HCT116 (cell line): ENCODE results near the gene AZGP1. TPM values are rescaled to one million over a fixed set of nuclear protein-coding genes. Genes with fewer than 3 reads are reported as not detected.
"Not testable (repeated sequence)": the region's sequence is repeated elsewhere in the genome, so short reads cannot be mapped to it uniquely, and the experiment has no call there.

Experiments used
- ATAC-seq: fragments of 200-7000 bp; cut with Tn5 transposase; 2 replicates; pipeline ENCODE4 v1.9.1; 2020; ENCODE audit warnings: mild to moderate bottlenecking, moderate library complexity
- BruUV-seq: library from RNA; stranded (reverse); fragments of 400-500 nt; replicated peaks from 2 replicates; lab custom pipeline; 2021; lab: Mats Ljungman, UMichigan
- CTCF ChIA-PET: fragments of 300-600 bp; sonication (Branson Sonifier 250); formaldehyde crosslinking; loops from one replicate; lab custom pipeline; 2021; ENCODE audit warnings: antibody characterized with exemption; lab: Charles Lee
- POLR2A ChIA-PET: fragments of 300-600, 350-600 bp; sonication (Branson Sonifier 250); formaldehyde crosslinking; loops from one replicate; lab custom pipeline; 2021; ENCODE audit warnings: antibody characterized with exemption; lab: Charles Lee
- RAD21 ChIA-PET, 2 experiments: fragments of 300-600 bp; sonication (Branson Sonifier 250); formaldehyde crosslinking; loops; one replicate each; lab custom pipeline; 2023; ENCODE audit warnings: low total read pairs in 2 of 2; ENCODE audit not compliant: uncharacterized antibody in 2 of 2, unreplicated experiment in 2 of 2, low non-redundant PET in 1 of 2; lab: Charles Lee
- DNase-seq: peaks from one replicate; pipeline ENCODE4 v3.0.0-alpha.2; 2010; ENCODE audit warnings: low read depth, low spot score
- H2AFZ ChIP-seq: fragments of 200-600 bp; shearing (Covaris generic), sonication (generic); 2 replicates; pipeline ENCODE4 v1.6.1; 2017; ENCODE audit warnings: low read depth, mixed run types, mixed read lengths, antibody characterized with exemption, low read length; ENCODE audit not compliant: poor library complexity, severe bottlenecking
- H3K27ac ChIP-seq: 2 replicates; pipeline ENCODE4 v1.5.1; 2012; ENCODE audit warnings: low read depth, low read length
- H3K27me3 ChIP-seq: fragments of 200-600 bp; sonication (generic); 2 replicates; pipeline ENCODE4 v1.6.1; 2016; ENCODE audit warnings: mixed run types, low read length, mixed read lengths; ENCODE audit not compliant: insufficient read depth
- H3K36me3 ChIP-seq, 2 experiments: fragments of 200-500 bp in 1 of 2; fragments of 200-600 bp in 1 of 2; sonication (Bioruptor generic) in 1 of 2; sonication (generic) in 1 of 2; 2 replicates each; pipeline versions ENCODE4 v1.5.1 to v1.6.1; 2014 to 2016; ENCODE audit warnings: low read length in 2 of 2, inconsistent platforms in 1 of 2, mixed read lengths in 1 of 2, mixed run types in 1 of 2; ENCODE audit not compliant: insufficient read depth in 2 of 2, control insufficient read depth in 1 of 2
- H3K4me1 ChIP-seq, 2 experiments: fragments of 200-600 bp in 1 of 2; sonication (generic) in 1 of 2; 2 replicates each; pipeline versions ENCODE4 v1.5.1 to v1.6.1; 2012 to 2017; ENCODE audit warnings: low read length in 2 of 2, inconsistent platforms in 1 of 2, mild to moderate bottlenecking in 1 of 2, mixed read lengths in 1 of 2, mixed run types in 1 of 2, moderate library complexity in 1 of 2; ENCODE audit not compliant: insufficient read depth in 2 of 2, control insufficient read depth in 1 of 2
- H3K4me2 ChIP-seq: fragments of 200-600 bp; sonication (generic); 2 replicates; pipeline ENCODE4 v1.6.1; 2017; ENCODE audit warnings: mixed run types, low read length, mixed read lengths
- H3K4me3 ChIP-seq, 2 experiments: fragments of 200-600 bp in 1 of 2; sonication (generic) in 1 of 2; replicated peaks in 1 of 2; 2 replicates each; pipeline ENCODE4 v1.5.1; 2011 to 2016; ENCODE audit warnings: low read length in 2 of 2, control low read depth in 1 of 2, low read depth in 1 of 2, mild to moderate bottlenecking in 1 of 2, mixed read lengths in 1 of 2, mixed run types in 1 of 2
- H3K79me2 ChIP-seq: fragments of 200-600 bp; sonication (generic); 2 replicates; pipeline ENCODE4 v1.6.1; 2017; ENCODE audit warnings: mild to moderate bottlenecking, mixed run types, low read length, moderate library complexity, mixed read lengths; ENCODE audit not compliant: insufficient read depth
- H3K9ac ChIP-seq: fragments of 200-600 bp; sonication (generic); 2 replicates; pipeline ENCODE4 v1.6.1; 2016; ENCODE audit warnings: low read length, mixed read lengths
- H3K9me2 ChIP-seq: fragments of 200-600 bp; sonication (generic), shearing (Covaris generic); 2 replicates; pipeline ENCODE4 v1.6.1; 2017; ENCODE audit warnings: mixed run types, mild to moderate bottlenecking, moderate library complexity; ENCODE audit not compliant: insufficient read depth
- H3K9me3 ChIP-seq, 2 experiments: fragments of 200-500 bp in 1 of 2; fragments of 200-600 bp in 1 of 2; sonication (Bioruptor generic) in 1 of 2; sonication (generic) in 1 of 2; 2 replicates each; pipeline ENCODE4 v1.6.1; 2014 to 2017; ENCODE audit warnings: low read length in 2 of 2, mixed read lengths in 2 of 2, inconsistent platforms in 1 of 2, low read depth in 1 of 2, mild to moderate bottlenecking in 1 of 2, mixed run types in 1 of 2, moderate library complexity in 1 of 2; ENCODE audit not compliant: control insufficient read depth in 1 of 2, insufficient read depth in 1 of 2
- H4K20me1 ChIP-seq: fragments of 200-600 bp; sonication (generic), shearing (Covaris generic); 2 replicates; pipeline ENCODE4 v1.6.1; 2017; ENCODE audit warnings: mixed run types, mild to moderate bottlenecking, moderate library complexity; ENCODE audit not compliant: insufficient read depth
- CEBPB ChIP-seq: IDR thresholded peaks from 2 replicates; pipeline ENCODE4 v1.6.1; 2012; ENCODE audit warnings: low read depth
- CTCF ChIP-seq, 3 experiments: fragments of 200-600 bp in 1 of 3; sonication (generic) in 1 of 3; IDR thresholded peaks in 2 of 3; conservative IDR thresholded peaks in 1 of 3; 2 replicates each; pipeline ENCODE4 v1.5.1; 2012 to 2017; ENCODE audit warnings: low read depth in 2 of 3, low read length in 2 of 3, antibody characterized with exemption in 1 of 3, borderline replicate concordance in 1 of 3, control low read depth in 1 of 3, mild to moderate bottlenecking in 1 of 3, mixed read lengths in 1 of 3, mixed run types in 1 of 3, moderate library complexity in 1 of 3; ENCODE audit not compliant: insufficient read depth in 1 of 3
- EZH2 ChIP-seq: fragments of 200-600 bp; sonication (generic); IDR thresholded peaks from 2 replicates; pipeline ENCODE4 v1.6.1; 2017; ENCODE audit warnings: antibody characterized with exemption, mixed run types
- intact Hi-C: fragments of 100-400 bp; cut with micrococcal nuclease; formaldehyde crosslinking; loops from 2 replicates; pipeline ENCODE4 v1.10.0; 2022
- total RNA-seq: library from RNA; stranded (reverse); gene quantifications from one replicate; pipeline ENCODE4 v1.2.1, GENCODE V29; 2021; ENCODE audit not compliant: unreplicated experiment

AZGP1 gene
- total RNA-seq, 1 experiment from 2014 or later, result 1.1 TPM

GRCh38 chr7:99953649-99954048 lies 22.2 kb downstream of the AZGP1 start:
- Histone ChIP-seq H3K27me3 (no peaks in the 10 kb centered on the region), H3K4me3 (no peak overlapping the region), H4K20me1 (no peaks in the 10 kb centered on the region), H3K9me3 (no peaks in the 10 kb centered on the region; a peak in 1 of 4 replicates), H3K4me1 (peaks cover 0 to 14% of the 10 kb centered on the region in 2 experiments; a peak in 2 of 4 replicates), H3K27ac (no peak overlapping the region), H3K79me2 (no peaks in the 10 kb centered on the region), H3K9me2 (no peaks in the 10 kb centered on the region), H3K36me3 (no peaks in the 10 kb centered on the region), H3K9ac (no peak overlapping the region), H3K4me2 (no peak overlapping the region), H2AFZ (no peak overlapping the region)
- ATAC-seq, result no peak
- no TSS peak for BruUV-seq
- ChIA-PET POLR2A (no interaction called here), CTCF (no interaction called here), RAD21 (no interaction called here)
- no peak for TF ChIP-seq CTCF (IDR thresholded peaks at IDR 0.05 in 2 of 3, conservative IDR thresholded peaks at IDR 0.05 in 1 of 3; ENCODE audit: borderline replicate concordance in 1 of 3, insufficient read depth in 1 of 3, low read depth in 2 of 3, low read length in 2 of 3)
- peak; percentile 69 for TF ChIP-seq CEBPB
- TF ChIP-seq EZH2, result no peak
- DNase-seq, result no peak
- intact Hi-C loops, result no loop called here

- DNase-seq, H3K9me3 ChIP-seq, CTCF ChIA-PET, H3K9me2 ChIP-seq, H3K36me3 ChIP-seq, BruUV-seq, H3K4me2 ChIP-seq, H4K20me1 ChIP-seq, H2AFZ ChIP-seq, H3K27me3 ChIP-seq, H3K9ac ChIP-seq, H3K79me2 ChIP-seq, H3K4me3 ChIP-seq, RAD21 ChIA-PET, POLR2A ChIA-PET, ATAC-seq, intact Hi-C loops, H3K27ac ChIP-seq: not testable (repeated sequence)
- peaks cover 0 to 14% of the 10 kb centered on the region in 2 experiments; a peak in 2 of 4 replicates for H3K4me1 ChIP-seq
These were observed 23.2 kb downstream of the AZGP1 start for GRCh38 chr7:99952649-99953048.
